ENCODE measurements around the gene ROR2. TPM values are rescaled to one million over a fixed set of nuclear protein-coding genes. Genes with fewer than 3 reads are reported as not detected.

Gene ROR2
- total RNA-seq, 1 experiment from 2014 or later, result not detected

DNA sequence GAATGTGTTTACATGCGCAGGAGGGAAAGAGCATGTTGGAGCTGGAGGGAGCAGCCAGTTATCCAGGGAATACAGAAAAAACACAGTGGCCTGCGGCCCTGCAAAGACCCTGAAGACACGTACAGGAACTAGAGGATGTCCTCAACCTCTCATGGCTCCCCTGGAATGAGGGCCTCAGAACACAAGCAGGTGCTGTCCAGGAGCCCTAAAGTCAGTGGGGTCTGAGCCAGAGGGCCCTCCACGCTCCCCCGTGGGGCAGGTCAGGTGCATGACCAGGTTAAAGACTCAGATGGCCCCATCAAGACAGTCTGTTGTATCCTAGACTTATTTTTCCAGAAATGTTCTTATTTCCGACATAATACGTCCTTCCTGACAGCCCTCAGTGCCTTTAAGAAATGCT lies 106.9 kb downstream of the ROR2 start:
- H3K27me3 ChIP-seq, result peaks cover 37% of the 10 kb centered on the region

DNA sequence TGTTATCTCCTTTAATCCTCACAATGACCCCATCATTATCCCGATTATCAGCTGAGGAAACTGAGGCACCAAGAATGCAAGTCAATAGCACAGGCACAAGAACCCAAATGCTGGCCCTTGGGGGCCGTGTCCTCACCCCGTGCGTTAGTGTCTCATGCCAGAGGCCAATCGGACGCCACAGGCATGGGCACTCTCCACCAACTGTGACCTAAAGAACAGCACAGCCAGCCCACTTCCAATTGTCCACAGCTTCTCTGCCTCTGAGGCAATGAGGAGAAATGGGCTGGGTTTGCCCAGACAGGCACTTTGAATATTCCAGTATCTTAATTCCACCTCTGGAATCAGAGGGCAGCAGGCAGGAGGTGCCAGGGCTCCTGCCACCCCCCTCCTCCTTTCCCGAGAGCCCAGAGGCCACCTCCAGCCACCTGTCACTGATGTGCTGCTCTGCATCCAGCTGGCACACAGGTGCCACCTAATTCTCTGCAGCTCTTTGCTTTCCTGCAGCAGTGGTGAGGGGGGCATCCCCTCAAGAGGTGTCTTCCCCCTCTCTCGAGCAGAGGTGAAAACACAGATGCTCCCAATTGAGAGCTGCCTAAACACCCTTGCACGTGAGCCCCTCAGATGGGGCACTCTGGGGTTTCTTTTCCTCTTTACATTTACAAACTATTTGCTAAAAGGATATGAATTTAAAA lies 107.5 kb downstream of the ROR2 start:
- Histone ChIP-seq H3K4me3 (no peak overlapping the region), H3K4me1 (no peaks in the 10 kb centered on the region), H3K36me3 (no peaks in the 10 kb centered on the region), H3K9me3 (replicated peaks) (no peaks in the 10 kb centered on the region), H3K27me3 (peaks cover 42% of the 10 kb centered on the region), H3K27ac (no peak overlapping the region)
- DNase-seq, result no peak

More for the DNA sequence above, 106.9 kb downstream of the ROR2 start:
- no peak overlapping the region for H3K4me3 ChIP-seq
- no peak for DNase-seq
- H3K4me1 ChIP-seq, result no peaks in the 10 kb centered on the region
- no peaks in the 10 kb centered on the region for H3K36me3 ChIP-seq
- H3K9me3 ChIP-seq (replicated peaks), result no peaks in the 10 kb centered on the region
- no peak overlapping the region for H3K27ac ChIP-seq

DNA sequence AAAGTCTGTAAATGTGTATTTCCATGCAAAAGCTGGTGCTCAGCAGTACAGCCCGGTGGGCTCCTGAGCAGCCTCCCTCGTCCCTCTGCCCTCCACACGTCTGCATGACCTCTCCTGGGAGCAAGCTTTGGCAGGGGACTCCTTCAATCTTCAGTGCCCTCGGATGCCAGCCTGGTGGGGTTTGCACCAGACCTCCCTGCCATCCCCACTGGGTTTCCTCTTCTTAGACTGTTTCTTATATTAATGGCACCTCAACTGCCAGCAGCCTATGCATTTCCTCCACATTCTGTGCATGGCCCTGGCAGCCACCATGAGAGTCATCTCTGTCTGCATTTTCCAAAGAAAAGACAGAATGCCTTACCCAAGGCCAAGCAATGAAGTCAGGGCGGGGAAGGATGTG lies 108.4 kb downstream of the ROR2 start:
- H3K36me3 ChIP-seq, result no peaks in the 10 kb centered on the region
- peaks cover 49% of the 10 kb centered on the region for H3K27me3 ChIP-seq
- H3K9me3 ChIP-seq (replicated peaks), result no peaks in the 10 kb centered on the region
- no peak overlapping the region for H3K27ac ChIP-seq
- no peaks in the 10 kb centered on the region for H3K4me1 ChIP-seq
- no peak for DNase-seq
- H3K4me3 ChIP-seq, result no peak overlapping the region

DNA sequence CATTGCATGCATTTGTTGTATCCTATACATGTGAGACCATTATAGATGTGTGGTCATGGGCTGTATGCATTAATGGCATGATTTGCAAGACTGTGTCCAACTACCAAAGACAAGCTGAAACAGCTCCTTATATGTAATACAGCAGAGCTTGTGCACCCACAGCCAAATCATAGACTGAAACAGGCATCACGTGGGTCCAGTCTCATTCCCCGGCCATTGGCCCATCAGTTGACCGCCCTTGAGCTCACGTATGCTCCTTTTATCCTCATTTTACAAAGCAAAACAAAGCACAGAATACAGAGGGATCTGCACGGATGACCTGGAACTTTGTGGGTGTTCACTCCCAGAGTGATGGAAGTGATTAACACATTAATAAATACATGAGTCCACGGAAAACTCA lies 109.1 kb downstream of the ROR2 start:
- peaks cover 49% of the 10 kb centered on the region for H3K27me3 ChIP-seq
- no peaks in the 10 kb centered on the region for H3K4me1 ChIP-seq
- no peaks in the 10 kb centered on the region for H3K36me3 ChIP-seq
- no peak overlapping the region for H3K4me3 ChIP-seq
- DNase-seq, result no peak
- H3K27ac ChIP-seq, result no peak overlapping the region
- H3K9me3 ChIP-seq (replicated peaks), result no peaks in the 10 kb centered on the region

DNA sequence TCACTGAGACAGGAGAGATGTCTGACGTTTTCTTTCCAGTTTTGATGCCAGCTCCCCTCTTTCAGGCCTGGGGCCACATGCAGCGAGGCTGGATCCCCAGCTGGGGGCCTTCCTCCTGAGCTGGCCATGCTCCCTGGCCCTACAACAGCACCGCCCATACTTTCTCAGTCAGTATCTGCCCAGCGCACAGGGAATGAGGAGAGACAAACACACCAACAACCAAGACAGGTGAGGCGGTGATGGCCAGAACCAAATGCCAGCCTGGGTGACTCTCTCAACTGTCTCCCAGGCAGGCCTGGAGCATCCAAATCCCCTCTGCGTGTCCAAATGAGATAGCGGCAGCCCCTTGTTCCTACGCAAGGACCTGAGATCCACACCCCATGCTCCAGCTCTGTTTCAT lies 109.6 kb downstream of the ROR2 start:
- Histone ChIP-seq H3K36me3 (no peaks in the 10 kb centered on the region), H3K4me1 (no peaks in the 10 kb centered on the region), H3K27ac (no peak overlapping the region), H3K27me3 (peaks cover 49% of the 10 kb centered on the region), H3K4me3 (no peak overlapping the region), H3K9me3 (replicated peaks) (no peaks in the 10 kb centered on the region)
- no peak for DNase-seq

DNA sequence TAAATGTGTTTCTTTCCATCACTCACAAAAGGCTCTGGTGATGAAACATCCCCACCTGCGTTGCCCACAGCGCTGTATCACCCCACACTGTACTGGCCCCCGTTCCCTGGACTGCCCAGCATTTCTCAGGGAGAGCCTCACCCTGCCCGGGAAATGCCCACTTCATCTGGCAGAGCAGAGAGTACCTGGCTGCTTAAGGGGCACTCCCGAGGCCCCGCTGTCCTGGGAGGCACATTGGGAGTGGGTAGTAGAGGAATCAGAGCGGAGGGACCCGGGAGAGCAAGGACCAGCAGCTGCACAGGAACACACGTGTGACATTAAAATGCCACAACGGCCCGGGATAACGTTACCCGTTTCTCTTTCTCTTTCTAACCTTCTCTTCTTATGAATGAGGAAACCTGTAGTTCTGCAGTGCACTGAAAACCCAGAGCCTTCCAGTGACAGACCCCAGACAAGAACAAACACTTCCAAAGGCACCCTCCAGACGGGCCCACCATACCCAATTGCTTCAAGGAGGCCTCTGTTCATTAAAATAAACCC lies 110.0 kb downstream of the ROR2 start:
- H3K27me3 ChIP-seq, result peaks cover 45% of the 10 kb centered on the region
- no peaks in the 10 kb centered on the region for H3K9me3 ChIP-seq (replicated peaks)
- H3K27ac ChIP-seq, result no peak overlapping the region
- no peaks in the 10 kb centered on the region for H3K36me3 ChIP-seq
- no peaks in the 10 kb centered on the region for H3K4me1 ChIP-seq
- no peak overlapping the region for H3K4me3 ChIP-seq
- DNase-seq, result no peak

DNA sequence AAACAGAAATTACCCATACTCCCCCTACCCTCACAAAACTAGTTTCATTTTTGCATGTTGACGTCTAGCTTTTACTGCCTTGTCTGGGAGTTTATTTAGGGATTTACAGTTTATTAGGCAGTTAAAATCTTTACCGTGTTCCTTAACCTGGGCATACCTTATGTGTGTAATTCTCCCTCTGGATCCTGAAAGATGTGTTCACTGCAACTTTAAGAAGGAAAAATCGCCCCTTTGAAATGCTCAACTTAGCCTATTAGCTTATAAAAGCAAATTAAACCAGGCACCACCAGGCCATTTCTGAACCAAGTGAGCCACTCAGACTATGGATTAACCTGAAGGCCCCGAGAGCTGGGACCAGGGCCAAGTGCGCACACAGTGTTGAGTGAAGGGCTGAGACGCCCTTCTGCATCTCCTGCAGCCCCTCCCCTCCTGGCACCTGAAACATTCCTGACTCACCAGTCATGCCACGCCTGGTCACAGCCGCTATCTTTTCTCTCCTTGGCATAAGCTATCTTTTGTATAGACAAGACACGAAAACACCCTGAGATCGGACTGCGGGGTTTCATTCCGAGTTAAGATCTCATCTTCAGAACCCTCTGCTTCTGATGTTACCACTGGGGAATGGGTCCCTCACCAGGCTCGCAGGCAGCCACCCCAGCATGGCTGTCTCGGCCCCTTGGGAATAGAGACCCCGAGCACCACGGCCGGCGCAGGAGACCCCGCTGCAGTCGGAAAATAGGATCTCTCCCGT lies 111.9 kb downstream of the ROR2 start:
- Histone ChIP-seq H3K4me1 (no peaks in the 10 kb centered on the region), H3K9me3 (replicated peaks) (no peaks in the 10 kb centered on the region), H3K36me3 (no peaks in the 10 kb centered on the region), H3K27me3 (peaks cover 44% of the 10 kb centered on the region), H3K27ac (no peak overlapping the region), H3K4me3 (no peak overlapping the region)
- DNase-seq, result no peak

DNA sequence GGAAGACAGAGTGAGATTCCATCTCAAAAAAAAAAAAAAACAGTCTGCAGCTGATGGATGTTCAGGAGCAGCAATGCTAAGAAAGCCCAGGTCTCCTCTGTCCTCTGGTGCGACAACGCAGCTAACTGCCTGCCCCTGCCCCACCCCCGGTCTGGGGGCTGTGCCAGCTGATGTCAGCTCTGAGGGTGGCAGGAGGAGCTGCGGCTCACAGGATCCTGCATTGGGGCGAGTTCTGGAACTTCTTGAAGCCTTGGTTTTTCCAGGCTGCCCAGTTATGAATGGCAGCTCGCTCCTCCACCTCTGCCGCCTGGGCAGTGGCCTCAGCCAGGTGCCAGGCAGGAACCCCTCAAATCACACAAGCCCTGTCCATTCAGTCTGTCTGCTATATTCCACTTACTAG lies 113.5 kb downstream of the ROR2 start:
- Histone ChIP-seq H3K36me3 (no peaks in the 10 kb centered on the region), H3K4me3 (no peak overlapping the region), H3K27ac (no peak overlapping the region), H3K9me3 (replicated peaks) (no peaks in the 10 kb centered on the region), H3K27me3 (peaks cover 40% of the 10 kb centered on the region), H3K4me1 (no peaks in the 10 kb centered on the region)
- DNase-seq, result no peak

DNA sequence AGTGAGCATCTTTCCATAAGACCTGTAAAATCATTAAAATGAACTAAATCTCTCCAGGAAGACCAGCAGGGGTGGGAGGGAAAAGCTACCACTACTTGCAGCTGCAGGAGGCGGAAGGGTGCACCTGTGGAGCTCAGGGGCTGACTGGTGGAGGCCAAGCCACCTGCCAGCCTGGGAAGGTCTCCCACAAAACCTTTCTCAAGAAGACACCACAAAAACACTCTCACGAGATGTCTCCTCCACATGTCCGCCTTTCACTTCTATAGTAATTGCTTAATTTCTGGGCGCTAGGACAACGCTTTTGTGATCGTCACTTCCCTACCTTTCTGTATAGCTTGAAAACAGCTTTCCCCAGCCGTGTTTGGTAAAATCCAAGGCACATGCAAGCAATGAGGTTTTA lies 114.4 kb downstream of the ROR2 start:
- Histone ChIP-seq H3K27me3 (peaks cover 40% of the 10 kb centered on the region), H3K36me3 (no peaks in the 10 kb centered on the region)

DNA sequence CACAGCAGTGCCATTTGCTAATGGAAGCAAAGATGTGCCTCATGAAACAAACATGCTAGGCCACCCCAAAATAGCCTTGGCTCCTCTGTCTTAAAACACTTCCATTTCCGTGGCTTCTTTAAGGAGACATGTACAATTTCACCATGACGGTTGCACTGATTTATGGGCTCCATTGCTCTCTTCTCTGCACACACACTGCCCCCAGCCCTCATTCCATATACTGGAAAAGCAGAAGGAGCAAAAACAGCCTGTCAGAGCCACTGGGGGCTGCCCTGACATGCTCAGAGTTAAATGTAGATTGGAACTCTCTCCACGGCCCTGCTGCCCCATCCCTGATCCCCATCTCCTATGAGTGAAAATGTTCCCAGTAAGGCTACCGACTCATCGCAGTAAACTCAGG lies 114.8 kb downstream of the ROR2 start:
- peaks cover 40% of the 10 kb centered on the region for H3K27me3 ChIP-seq
- no peak for DNase-seq
- H3K9me3 ChIP-seq (replicated peaks), result no peaks in the 10 kb centered on the region
- H3K27ac ChIP-seq, result no peak overlapping the region
- H3K4me1 ChIP-seq, result no peaks in the 10 kb centered on the region
- no peak overlapping the region for H3K4me3 ChIP-seq
- no peaks in the 10 kb centered on the region for H3K36me3 ChIP-seq

More for the DNA sequence above, 114.4 kb downstream of the ROR2 start:
- H3K9me3 ChIP-seq (replicated peaks), result no peaks in the 10 kb centered on the region
- no peak overlapping the region for H3K4me3 ChIP-seq
- no peak for DNase-seq
- H3K27ac ChIP-seq, result no peak overlapping the region
- H3K4me1 ChIP-seq, result no peaks in the 10 kb centered on the region

DNA sequence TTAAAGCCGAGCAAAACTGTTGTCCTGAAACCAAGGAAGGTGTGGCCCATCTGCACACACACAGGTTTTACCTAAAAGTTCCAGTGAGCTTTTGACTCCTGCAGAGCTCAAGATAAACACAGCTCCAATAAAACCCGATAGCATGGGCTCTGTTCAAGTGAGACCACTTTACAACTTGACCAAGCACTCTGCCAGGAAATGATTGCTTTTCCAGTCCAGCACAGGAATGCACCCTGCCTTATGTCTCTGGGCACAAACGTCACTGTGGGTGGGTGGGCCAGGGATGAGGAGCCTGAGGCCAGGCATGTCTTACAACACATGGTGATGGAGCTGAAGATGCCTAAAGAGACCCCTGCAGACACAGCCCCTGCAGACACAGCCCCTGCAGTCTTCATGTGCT lies 115.3 kb downstream of the ROR2 start:
- Histone ChIP-seq H3K36me3 (no peaks in the 10 kb centered on the region), H3K27ac (no peak overlapping the region), H3K4me3 (no peak overlapping the region), H3K9me3 (replicated peaks) (no peaks in the 10 kb centered on the region), H3K4me1 (no peaks in the 10 kb centered on the region), H3K27me3 (peaks cover 40% of the 10 kb centered on the region)
- no peak for DNase-seq

DNA sequence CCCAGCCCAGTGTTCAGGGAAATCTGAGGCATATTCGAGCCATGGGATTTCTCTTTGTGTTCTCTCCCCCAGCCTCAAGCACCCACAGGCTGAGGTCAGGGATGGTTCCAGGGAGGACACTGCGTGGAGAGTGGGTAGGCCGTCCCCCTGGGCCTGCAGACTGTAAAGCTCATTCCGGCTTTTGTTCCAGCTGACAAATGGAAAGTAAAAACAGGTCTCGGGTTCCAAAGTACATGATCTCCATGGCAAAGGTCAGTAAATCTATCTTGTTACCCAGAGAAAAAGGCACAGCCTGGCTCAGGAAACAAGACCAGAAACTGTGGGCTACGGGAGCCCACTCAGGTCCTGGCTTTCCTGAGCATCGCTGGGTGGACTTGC lies 116.2 kb downstream of the ROR2 start:
- Histone ChIP-seq H3K27me3 (peaks cover 34% of the 10 kb centered on the region), H3K9me3 (replicated peaks) (no peaks in the 10 kb centered on the region), H3K4me3 (no peak overlapping the region), H3K4me1 (no peaks in the 10 kb centered on the region), H3K36me3 (no peaks in the 10 kb centered on the region), H3K27ac (no peak overlapping the region)
- DNase-seq, result no peak

DNA sequence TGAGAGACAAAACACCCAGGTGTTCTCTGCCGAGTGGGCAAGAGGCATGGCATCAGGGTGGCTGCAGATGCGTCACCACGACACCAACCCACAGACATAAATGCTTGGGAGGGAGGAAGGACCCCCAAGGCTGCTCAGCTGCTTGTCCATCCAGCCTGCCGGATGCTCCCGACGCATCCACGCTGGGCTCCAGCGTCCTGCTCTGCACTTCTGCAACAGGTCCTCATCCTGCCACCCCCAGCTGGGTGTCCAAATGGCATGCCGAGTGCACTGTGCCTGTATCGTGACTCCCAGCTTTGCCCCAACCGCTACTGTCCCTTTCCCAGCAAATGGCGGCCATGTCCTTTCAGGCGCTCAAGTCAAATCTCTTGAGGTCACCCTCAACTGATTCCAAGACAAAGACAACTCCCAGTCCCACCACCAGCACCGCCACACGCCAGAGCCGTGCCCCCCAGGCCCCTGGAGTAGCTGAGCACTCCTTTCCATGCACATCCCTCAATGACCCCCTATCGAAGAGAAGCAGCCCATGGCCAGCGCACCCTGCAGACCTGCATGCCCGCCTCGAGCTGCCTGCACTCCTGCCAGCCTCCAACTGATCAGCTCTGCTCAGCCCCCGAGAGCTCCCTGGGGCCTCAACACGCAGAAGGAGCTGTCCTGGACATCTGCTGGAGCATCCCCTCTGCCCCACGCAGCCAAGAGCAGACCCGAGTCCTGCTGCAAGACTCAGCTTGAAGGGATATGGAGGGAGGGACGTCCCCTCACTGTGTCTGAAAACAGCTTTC lies 116.7 kb downstream of the ROR2 start:
- H3K36me3 ChIP-seq, result no peaks in the 10 kb centered on the region

DNA sequence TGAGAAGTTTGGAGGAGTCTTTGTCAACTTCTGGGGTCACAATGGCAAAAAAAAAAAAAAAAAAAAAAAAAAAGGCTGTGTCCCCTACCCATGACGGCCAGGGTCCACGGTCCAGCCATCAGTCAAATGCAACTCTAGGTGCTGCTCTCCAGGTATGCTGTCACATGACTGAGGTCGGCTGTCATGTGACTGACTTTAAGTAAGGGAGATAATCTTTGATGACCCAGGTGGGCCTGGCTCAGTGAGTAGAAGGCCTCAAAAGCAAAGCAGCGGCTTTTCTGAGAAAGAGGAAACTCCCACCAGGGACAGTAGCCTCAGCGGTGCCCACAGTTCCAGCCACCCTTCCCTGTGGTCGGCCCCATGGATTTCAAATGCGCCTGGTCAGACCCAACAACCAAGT lies 117.7 kb downstream of the ROR2 start:
- H3K9me3 ChIP-seq (replicated peaks), result no peaks in the 10 kb centered on the region
- H3K36me3 ChIP-seq, result no peaks in the 10 kb centered on the region
- H3K27me3 ChIP-seq, result peaks cover 27% of the 10 kb centered on the region
- no peaks in the 10 kb centered on the region for H3K4me1 ChIP-seq
- DNase-seq, result no peak
- no peak overlapping the region for H3K4me3 ChIP-seq
- H3K27ac ChIP-seq, result no peak overlapping the region

More for the DNA sequence above, 116.7 kb downstream of the ROR2 start:
- Histone ChIP-seq H3K4me3 (no peak overlapping the region), H3K4me1 (no peaks in the 10 kb centered on the region), H3K9me3 (replicated peaks) (no peaks in the 10 kb centered on the region), H3K27ac (no peak overlapping the region), H3K27me3 (peaks cover 36% of the 10 kb centered on the region)
- no peak for DNase-seq

DNA sequence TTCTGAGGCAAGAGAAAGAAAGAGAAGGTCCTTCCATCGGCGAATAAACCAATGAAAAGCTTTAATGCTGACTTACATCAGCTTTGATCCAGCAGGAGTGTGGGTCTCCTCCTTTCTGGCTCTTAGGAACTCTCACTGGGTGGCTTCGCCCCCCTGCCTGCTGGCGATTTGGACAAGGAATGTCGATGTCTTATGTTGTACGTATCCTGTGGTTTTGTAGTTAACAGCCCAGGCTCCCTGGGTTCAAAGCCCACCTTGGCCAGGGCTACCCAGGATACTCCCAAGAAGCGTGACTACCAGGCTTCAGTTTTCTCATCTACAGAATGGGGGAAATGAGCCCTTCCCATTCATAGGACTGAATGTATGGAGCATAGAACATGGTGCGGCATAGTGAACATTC lies 124.2 kb downstream of the ROR2 start:
- Histone ChIP-seq H3K36me3 (no peaks in the 10 kb centered on the region), H3K4me1 (no peaks in the 10 kb centered on the region), H3K4me3 (no peak overlapping the region), H3K9me3 (replicated peaks) (no peaks in the 10 kb centered on the region), H3K27ac (no peak overlapping the region), H3K27me3 (peaks cover 45% of the 10 kb centered on the region)
- DNase-seq, result no peak

All from SJCRH30 (cell line).